KG1 (cell line): ENCODE data around the gene KIRREL3.

ENCODE experiments used
- DNase-seq: peaks from one replicate; lab custom pipeline; 2025; lab: John Stamatoyannopoulos, UW

Gene KIRREL3

DNA sequence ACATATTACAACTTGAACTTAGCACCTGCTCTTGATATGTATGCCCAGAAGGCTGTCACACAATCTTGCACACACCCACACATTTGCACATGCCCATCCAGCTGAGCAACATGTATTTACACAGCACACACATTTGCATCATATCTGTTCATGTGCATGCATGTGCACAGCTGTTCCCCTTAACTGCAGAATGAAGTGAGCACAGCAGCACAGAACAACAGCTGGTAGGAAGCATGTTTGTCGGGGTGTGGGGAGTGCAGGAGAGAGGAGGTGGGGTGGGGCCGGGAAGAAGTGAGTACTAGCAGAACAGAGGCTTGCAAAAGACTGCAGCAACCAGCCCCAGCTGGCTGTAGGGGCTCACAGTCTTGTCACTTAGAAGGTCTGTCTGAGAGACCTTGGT lies 296.5 kb downstream of the KIRREL3 start:
- DNase-seq: no peak

DNA sequence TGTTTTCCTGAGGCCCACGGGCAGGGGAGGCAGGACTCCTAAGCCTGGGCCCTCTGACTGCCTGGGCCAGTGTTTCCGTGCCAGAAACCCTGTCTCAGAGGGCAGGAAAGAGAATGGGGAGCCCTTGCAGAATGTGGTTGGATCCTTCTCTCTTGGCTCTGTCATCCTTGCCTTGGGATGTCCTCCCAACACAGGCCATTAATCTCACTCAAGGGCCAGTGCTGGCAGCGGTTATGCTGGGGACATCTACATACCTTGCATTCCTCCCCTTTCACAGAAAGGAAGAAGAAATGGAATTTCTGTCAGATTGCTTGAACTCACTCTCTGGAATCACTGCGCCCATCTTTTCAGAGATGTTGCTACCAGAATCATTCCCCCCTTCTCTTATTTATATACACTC lies 296.9 kb downstream of the KIRREL3 start:
- no peak for DNase-seq

DNA sequence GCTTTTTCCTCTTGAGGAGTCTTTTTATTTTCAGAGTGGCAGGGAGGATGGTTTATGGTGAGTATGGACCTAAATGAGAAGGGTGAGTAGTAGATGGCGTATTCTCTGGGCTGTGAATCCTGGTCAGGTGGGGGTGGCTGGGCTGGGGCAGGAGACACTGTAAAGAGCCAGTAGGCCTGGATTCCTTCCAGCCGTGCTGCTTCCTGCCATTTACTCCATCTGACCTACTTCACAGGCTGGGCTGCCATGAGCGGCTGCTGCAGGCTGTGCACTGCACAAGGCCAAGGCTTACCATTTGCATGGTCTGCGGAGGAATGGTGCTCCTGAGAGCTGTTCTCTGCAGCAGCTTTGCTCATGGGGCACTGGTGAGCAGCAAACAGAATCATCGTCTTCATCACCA lies 297.6 kb downstream of the KIRREL3 start:
- DNase-seq: no peak

DNA sequence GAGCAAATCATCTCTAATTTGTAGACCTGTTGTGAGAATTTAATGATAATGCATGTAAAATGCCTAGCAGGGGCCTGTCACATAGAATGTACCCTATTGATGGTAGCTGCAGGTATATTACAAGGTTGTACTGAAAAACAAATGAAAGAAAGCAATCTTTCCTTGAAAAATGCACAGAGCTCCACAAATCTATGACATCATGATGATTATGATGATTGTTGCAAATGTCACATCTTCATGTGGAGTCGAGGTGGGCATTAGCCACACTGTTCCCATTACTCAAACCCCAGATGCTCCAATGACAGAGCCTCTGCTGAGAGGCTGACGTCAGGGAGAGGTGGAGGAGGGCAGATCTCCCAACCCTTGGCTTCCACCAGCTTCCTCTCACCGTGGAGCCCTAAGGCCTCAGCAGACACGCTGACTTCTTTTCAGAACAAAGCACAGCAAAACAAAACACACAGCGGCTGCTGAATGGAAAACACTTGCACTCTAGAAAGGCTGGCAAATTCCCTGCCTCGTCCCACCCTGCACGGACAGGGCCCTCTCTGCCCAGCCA lies 298.3 kb downstream of the KIRREL3 start:
- DNase-seq: no peak

DNA sequence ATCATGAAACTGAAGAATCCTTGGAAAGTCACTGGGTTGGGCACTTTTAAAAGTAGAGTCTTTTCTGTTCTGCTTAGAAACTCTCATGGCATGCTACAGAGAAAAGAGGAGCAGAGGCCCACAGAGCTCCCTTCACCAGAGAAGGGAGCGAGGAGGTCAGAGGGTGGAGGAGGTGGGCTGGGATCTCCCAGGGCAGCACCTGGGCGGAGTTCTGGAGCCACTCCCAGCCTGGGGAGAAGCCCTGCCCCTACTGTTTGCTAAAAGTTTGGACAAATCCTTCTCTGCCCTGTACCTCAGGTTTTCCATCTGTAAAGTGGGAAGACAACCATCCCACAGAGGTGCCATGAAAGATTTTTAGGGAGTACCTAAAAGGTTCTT lies 299.1 kb downstream of the KIRREL3 start:
- no peak for DNase-seq

DNA sequence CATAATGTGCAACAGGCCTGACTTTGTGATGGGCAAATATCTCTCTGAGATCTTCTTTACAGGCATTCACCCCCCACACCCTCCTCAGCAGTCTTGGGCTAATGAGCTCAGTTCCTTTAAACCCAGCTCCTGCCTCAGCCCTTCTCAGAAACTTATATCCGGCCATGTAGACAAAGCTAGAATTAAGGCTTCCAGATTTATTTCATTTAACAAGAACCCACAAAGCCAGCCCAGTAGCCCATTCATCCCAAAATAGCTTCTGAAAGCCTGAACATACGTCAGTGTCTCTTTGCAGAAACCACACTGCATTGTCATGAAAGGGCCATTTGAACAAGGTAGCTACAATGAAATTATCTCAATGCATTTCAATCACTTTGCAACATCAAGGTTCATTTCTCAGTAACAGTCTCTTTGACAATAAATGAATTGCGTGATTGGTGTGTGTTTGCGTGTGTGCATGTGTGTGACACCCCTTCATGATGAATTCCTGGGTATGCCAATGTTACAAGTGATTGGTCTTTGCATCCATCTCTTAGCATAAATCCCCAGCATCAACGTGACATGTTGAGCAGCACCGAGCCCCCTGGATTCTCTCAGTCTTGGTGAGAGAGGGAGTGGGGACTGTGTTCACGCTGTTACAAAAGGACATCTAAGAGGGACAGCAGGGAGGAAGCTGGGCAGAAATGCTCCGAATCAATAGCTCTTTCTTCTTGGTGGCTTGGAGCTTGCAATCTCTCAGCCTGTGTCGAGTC lies 299.6 kb downstream of the KIRREL3 start:
- no peak for DNase-seq

DNA sequence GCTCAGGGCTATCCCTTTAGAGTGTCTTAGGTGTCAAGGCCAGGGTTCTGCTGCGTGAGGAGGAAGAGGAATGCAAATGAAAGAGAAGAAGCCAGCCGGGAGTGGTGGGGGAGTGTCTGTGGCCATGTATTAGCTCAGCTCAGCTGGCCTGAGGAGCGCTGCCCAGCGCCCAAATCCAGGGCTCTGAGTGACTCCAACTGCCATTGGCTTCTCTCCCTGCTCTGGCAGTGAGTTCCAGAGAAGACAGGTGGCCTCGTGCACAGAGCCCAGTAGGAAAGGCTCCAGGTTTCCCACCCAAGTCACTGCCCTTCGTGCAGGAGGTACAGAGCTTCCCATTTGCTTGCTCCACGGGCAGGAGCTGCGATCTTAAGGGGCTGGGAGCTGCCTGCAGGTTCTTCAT lies 302.0 kb downstream of the KIRREL3 start:
- DNase-seq: no peak

DNA sequence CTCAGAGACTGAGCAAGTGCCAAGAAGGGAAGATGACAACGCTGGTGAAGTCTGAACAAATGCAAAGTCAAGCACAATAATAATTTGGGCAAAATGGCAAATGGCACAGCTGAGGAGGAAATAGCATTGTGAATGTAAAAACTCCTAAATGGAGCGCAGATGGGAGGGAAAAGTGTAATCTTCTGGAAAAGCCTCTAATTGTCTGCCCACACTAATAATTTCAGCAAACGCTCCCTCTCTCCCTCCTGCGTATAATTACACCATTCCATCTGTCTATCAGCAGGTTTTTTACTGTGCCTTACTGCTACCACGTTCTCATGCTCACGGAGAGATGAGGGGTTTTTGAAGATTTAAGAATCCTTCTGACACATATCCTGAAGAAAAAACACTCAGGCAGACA lies 302.6 kb downstream of the KIRREL3 start:
- DNase-seq: no peak

DNA sequence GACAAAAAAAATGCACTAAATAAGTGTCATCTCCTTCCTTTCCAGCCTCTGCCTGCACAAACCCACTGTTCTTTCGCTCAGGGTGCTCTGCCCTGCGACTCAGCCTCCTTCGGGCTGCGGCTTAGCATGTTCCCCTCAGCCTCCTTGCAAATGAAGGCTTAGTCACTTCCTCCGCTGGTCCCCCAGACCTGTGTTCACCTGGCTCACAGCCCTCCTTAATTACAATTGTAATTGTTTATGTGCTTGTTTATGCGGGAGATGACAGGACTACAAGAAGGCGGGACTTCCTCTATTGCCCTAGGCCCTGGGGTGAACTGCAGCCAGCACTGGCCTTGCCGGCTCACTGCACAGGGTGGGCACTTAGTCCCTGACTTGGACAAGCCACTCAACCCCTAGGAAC lies 303.6 kb downstream of the KIRREL3 start:
- DNase-seq: no peak

DNA sequence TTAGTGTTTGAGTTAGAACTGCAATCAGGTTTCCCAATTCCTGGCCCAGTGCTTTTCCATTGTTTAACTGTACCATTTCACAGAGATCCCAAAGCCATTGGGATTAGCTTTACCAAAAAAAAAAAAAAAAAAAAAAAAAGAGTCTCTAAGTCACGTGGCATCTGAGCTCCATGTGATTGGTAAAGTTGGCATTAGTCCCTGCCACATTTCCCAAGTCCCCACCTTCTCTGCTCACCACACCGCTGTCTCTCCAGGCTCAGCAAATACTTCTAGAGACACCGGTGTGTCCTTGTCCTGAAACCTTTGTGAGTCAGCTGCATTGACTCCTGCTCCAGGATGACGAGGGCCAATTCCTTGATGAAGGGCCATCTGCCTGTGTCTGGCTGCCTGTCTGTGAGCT lies 305.3 kb downstream of the KIRREL3 start:
- no peak for DNase-seq

DNA sequence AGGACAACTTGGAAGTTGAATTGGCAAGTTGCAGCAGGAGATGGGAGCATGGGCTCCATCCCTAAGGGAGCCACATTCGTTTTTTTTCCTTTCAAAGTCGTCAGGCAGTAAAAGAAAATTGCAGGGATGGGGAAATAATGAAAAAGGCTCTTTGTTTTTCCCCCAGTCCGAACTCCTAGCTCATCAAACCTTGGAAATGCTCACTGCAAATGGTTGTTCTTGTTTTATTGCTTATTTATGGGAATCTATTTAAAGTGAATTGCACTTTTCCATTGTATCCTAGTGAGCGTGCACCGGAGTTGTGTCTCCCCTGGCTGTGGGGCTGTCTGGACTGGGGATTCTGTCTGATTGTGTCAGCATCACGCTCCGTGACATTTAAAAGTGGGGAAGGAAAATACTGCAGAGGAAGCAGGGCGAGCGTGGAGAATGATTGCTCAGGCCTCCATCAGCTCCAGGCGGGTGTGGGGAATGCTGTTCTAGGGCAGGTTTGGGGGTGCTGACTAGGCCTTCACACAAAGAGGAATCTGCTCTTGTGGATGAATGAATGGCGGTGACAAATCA lies 306.4 kb downstream of the KIRREL3 start:
- no peak for DNase-seq

DNA sequence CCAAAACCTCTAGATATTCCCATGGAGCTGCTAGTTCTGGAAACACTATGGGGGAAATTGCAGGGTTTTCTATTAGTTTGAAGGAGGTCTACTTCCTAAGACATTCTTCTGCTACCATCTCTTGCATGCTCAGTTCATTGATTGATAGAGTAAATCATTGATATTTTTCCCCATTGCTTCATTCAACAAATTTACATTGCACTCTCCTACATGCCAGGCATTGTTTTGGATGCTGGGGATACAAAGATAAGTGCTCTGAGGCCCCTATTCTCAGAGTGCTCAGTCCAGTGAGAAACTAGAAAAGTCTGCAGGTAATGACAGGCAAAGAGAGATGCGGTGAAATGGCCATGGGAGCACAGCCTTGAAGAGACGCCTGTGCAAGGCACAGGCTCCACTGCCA lies 313.1 kb downstream of the KIRREL3 start:
- DNase-seq: no peak

DNA sequence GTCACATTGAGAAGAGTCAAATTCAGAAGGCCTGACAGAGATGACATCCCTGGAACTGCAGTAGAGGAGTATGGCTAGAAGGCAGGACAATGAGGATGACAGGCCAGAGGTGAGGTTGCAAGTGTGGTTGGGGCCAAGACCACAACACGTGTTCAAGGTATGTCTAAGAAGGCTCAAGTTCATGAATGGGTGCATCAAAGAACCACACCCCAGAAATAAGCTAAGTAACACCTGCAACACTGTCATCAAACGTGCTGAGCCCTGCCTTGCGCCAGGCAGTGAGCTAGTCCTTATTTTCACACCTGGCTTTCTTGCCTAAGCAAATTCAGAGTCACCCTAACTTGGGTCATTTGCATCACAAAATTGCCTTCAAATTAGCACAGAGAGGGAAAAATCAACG lies 313.6 kb downstream of the KIRREL3 start:
- DNase-seq: no peak

DNA sequence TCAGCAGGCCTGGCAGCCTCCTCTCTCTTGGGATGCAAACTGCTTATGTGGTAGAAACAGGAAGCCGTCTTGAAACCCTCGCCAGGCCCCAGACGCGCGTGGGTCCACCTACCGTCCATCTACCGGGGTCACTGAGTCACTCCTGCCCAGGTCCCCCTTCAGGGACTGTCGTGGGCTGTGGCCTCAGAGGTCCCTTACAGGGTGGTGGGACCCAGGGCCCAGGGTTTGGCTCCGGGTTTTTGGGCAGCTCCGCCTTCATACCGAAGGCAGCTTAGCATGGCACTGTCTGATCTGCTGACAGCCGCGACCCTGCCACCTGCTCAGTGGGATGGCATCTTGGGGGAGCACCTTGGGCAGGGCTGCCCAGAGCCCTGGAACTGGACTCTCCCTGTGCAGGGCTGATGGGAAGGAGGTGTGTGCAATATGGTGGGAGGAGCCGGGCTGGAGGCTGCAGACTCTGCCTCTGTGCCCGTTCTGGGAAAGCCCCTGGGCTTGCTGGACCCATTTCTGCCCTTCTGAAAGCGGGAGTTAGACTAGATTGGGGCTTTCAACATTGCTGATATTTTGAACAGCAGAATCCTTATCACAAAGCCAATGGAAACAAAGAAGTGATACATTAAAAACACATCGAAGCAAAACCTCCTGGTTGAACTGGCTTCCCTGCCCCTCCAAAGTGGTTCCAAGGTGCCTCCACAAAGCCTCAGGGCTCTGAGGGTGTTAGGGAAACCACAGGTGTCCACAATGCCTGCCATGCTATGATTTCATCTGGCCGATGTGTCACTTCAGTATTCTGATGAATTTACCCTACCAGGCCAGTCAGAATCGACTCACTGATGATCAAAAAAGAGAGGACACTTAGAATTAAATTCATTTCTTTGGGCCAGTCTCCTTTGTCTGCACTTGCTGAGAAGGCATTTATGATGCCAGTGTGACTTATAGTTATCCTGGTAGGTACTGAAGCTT lies 316.5 kb downstream of the KIRREL3 start:
- DNase-seq: no peak

DNA sequence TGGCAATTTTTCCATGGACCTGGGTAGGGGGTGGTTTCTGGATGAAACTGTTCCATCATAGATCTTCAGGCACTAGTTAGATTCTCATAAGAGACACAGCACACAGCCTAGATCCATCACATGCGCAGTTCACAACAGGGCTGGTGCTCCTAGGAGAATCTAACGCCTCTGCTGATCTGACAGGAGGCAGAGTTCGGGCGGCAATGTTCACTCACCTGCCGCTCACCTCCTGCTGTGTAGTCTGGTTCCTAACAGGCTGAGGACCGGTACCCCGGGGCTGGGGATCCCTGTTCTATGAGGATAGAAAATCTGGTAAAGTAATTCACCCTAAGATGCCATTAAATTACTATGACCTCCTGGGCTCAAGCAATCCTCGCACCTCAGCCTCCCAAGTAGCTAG lies 318.0 kb downstream of the KIRREL3 start:
- no peak for DNase-seq

DNA sequence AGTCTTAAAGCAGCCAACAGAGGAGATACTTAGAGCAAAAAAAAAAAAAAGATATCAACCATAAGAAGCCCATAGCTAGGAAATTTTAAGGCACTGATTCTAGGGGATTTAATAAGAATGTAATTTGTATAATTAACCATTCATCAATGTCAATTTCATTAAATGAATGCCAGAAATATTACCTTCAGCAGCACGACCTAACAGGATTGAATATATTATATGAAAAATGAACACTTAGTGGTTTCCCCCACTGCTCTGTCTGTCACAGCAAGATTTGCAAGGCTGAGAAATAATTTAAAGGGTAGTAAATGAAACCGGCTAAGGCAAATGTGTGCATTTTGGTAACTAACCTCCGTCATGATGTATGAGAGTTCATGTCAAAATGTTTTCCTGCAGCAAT lies 319.9 kb downstream of the KIRREL3 start:
- DNase-seq: no peak

DNA sequence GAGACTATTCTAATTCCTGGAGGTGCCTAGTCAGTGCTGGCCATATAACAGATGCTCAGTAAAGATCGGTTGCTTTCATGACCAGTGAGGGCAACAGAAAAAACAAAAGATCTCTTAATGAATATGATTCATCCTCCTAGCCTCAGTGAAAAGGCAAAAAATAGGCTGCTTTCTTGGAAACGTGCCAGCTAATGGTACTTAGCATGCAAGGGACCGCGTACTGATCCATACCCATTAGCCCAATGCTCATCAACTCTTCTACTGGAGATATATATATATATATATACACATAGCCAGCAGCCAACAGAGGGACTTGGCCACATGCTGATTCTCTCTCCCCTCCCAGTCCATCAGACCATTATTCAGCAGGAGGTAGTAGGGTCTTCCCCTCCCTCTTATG lies 320.4 kb downstream of the KIRREL3 start:
- DNase-seq: no peak

DNA sequence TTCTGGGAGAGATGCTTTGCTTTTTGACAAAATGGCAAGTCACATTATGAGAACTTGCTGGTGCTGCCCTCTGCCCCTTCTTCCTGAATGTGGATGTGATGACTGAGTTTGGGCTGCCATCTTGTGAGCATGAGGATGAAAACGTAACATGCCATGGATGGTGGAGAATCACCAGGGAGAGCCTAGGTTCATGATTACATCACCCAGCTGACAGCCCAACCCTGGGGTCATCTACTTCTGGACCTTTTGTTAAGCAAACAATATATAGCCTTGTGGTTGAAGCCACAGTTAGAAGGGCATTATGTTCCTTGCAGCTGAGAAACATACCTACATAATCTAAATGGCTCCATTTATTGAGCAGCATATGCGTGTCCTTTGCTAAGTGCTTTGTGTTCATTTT lies 321.5 kb downstream of the KIRREL3 start:
- DNase-seq: no peak

DNA sequence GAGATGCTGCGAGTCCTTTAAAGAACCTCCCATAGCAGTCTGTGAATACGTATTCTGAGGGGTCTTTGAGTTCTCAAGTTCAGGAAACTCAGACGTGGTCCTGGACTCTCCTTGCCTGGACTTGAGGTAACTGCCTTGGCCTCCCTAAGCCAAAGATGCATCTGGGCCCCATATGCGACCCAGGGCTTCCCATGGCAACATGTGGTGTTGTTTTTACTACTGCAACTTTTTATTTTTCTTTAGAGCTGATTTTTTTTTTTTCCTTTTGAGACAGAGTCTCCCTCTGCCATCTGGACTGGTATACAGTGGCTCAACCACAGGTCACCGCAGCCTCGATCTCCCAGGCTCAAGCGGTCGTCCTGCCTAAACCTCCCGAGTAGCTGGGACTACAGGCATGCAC lies 324.0 kb downstream of the KIRREL3 start:
- no peak for DNase-seq

DNA sequence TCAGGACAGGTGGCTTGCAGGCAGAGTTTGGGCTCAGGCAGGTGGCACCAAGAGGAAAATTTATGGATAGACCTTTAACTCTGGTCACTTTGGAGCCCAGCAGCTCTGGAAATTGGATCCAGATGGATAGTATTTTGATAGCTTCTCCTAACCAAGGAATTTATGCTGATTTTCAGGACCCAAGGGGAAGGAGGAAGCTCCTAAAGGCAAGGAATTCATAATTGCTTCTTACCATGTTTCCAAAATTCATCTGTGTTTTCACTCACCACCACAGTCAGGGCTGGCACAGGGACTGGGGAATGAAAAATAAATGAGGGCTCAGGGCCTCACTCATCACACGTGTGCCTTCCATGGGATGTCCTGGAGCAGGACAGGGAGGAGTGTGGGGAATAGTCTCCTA lies 327.3 kb downstream of the KIRREL3 start:
- DNase-seq: no peak

DNA sequence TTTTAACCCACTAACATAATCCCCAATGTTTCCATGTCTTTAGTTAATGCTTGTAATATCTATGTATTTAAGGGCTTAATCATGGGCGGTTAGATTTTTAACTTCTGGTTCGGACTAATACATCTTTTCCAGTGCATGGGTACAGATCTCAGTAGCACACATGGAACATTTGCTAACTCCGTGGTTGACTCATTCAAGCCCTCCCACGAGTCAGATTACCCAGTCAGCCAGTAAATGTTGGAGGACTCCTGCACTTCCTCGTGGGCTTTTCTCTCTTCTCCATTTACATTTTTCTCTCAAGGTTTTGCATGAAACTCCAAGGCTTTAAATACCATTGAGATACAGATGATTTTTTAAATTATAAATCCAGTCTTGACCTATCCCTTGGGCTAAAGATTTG lies 331.2 kb downstream of the KIRREL3 start:
- no peak for DNase-seq

DNA sequence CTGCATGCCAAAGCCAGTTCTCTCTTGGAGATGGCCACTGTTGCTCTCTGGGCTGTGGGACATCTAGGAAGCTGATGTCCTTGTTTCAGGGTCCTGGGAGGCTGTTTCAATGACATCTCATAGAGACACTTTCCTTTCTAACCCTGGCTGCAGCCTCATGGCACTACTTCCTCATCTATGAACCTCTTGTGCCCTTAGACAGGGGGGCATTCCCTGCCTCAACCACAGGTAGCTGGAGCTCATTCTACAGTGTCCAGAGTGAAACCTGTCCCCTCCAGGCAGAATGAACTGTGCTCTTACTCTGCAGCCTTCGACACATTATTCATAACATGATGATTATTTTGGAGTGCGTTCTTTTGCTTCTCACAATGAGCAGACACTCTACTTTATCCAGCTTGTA lies 335.9 kb downstream of the KIRREL3 start:
- no peak for DNase-seq
